HG02981 (cell line): ENCODE data around the gene MACC1.

Experiments
- ATAC-seq: cut with Tn5 transposase; IDR thresholded peaks from one replicate; pipeline ENCODE4 v1.9.1; 2021; ENCODE audit warnings: mild to moderate bottlenecking, moderate library complexity; ENCODE audit not compliant: unreplicated experiment

MACC1 gene

GRCh38 chr7:20229646-20230500 is 12.7 kb upstream of the MACC1 start:
- ATAC-seq: no peak

GRCh38 chr7:20229081-20229480 is 11.9 kb upstream of the MACC1 start:
- ATAC-seq: no peak

- ATAC-seq: no peak
Measured at GRCh38 chr7:20228654-20229053, 11.5 kb upstream of the MACC1 start.

- no peak for ATAC-seq
Measured at GRCh38 chr7:20227291-20227795, 10.2 kb upstream of the MACC1 start.

GRCh38 chr7:20226860-20227259 is 9.7 kb upstream of the MACC1 start:
- ATAC-seq: no peak

- no peak for ATAC-seq
Measured at GRCh38 chr7:20225384-20225783, 8.2 kb upstream of the MACC1 start.

- no peak for ATAC-seq
Measured at GRCh38 chr7:20224025-20224424, 6.8 kb upstream of the MACC1 start.

- ATAC-seq: no peak
Measured at GRCh38 chr7:20223356-20223755, 6.2 kb upstream of the MACC1 start.

- ATAC-seq: no peak
Measured at GRCh38 chr7:20222219-20222828, 5.1 kb upstream of the MACC1 start.

GRCh38 chr7:20220921-20221547 is 3.9 kb upstream of the MACC1 start:
- ATAC-seq: peak; percentile 17

GRCh38 chr7:20220293-20220761 is 3.1 kb upstream of the MACC1 start:
- ATAC-seq: peak; percentile 23

GRCh38 chr7:20219446-20220292 is 2.5 kb upstream of the MACC1 start:
- ATAC-seq: peak; percentile 68

- ATAC-seq: no peak
Measured at GRCh38 chr7:20219062-20219445, 1.9 kb upstream of the MACC1 start.

GRCh38 chr7:20218279-20218678 is 1.1 kb upstream of the MACC1 start:
- ATAC-seq: no peak

GRCh38 chr7:20216406-20217036 is 663 bp downstream of the MACC1 start:
- ATAC-seq: no peak

- no peak for ATAC-seq
Measured at GRCh38 chr7:20214921-20215669, 2.1 kb downstream of the MACC1 start.

- ATAC-seq: no peak
Measured at GRCh38 chr7:20214132-20214531, 3.1 kb downstream of the MACC1 start.

- no peak for ATAC-seq
Measured at GRCh38 chr7:20213378-20213777, 3.8 kb downstream of the MACC1 start.

GRCh38 chr7:20211376-20211775 is 5.8 kb downstream of the MACC1 start:
- no peak for ATAC-seq
